Activated T-cell treated with anti-CD3 and anti-CD28 coated beads, Interleukin-2, amount 50 U/mL, for 72 hours (primary cell): ENCODE results near the gene ZSWIM6. TPM values are rescaled to one million over a fixed set of nuclear protein-coding genes. Genes with fewer than 3 reads are reported as not detected.
A peak's percentile ranks its signal among the peaks of the same experiment; 100 is the strongest.

Source experiments
- ATAC-seq, 2 donors: fragments of 150-1000 bp; cut with Tn5 transposase; replicated peaks in 1 of 2; 2 replicates each; pipeline ENCODE4 v1.10.0; 2021; ENCODE audit warnings: moderate library complexity in 2 of 2, mild to moderate bottlenecking in 1 of 2
- DNase-seq, 2 donors: peaks; one replicate each; pipeline ENCODE4 v3.0.0; 2021 to 2022; ENCODE audit warnings: mixed read lengths in 1 of 2
- H3K27ac Mint-ChIP-seq: one replicate; pipeline ENCODE4 v1.8.0; 2022; ENCODE audit warnings: mild to moderate bottlenecking, moderate library complexity, mixed read lengths
- H3K27me3 Mint-ChIP-seq: one replicate; pipeline ENCODE4 v1.8.0; 2022; ENCODE audit warnings: low read depth, mixed read lengths
- H3K36me3 Mint-ChIP-seq, 2 donors: one replicate each; pipeline ENCODE4 v1.8.0; 2022; ENCODE audit warnings: mixed read lengths in 2 of 2, mild to moderate bottlenecking in 1 of 2; ENCODE audit not compliant: insufficient read depth in 2 of 2
- H3K4me1 Mint-ChIP-seq: one replicate; pipeline ENCODE4 v1.8.0; 2022; ENCODE audit warnings: low read depth, mixed read lengths
- H3K4me3 Mint-ChIP-seq, 2 donors: one replicate each; pipeline ENCODE4 v1.8.0; 2022; ENCODE audit warnings: mild to moderate bottlenecking in 2 of 2, mixed read lengths in 2 of 2, moderate library complexity in 2 of 2
- H3K9me3 Mint-ChIP-seq, 2 donors: one replicate each; pipeline ENCODE4 v1.8.0; 2022; ENCODE audit warnings: mixed read lengths in 2 of 2
- total RNA-seq, 2 donors: library from RNA; stranded (reverse); gene quantifications; one replicate each; pipeline ENCODE4 v1.2.3, GENCODE V29; 2022

ZSWIM6 gene
- total RNA-seq, 2 donors from 2014 or later, result 6.9 to 8.6 TPM

DNA sequence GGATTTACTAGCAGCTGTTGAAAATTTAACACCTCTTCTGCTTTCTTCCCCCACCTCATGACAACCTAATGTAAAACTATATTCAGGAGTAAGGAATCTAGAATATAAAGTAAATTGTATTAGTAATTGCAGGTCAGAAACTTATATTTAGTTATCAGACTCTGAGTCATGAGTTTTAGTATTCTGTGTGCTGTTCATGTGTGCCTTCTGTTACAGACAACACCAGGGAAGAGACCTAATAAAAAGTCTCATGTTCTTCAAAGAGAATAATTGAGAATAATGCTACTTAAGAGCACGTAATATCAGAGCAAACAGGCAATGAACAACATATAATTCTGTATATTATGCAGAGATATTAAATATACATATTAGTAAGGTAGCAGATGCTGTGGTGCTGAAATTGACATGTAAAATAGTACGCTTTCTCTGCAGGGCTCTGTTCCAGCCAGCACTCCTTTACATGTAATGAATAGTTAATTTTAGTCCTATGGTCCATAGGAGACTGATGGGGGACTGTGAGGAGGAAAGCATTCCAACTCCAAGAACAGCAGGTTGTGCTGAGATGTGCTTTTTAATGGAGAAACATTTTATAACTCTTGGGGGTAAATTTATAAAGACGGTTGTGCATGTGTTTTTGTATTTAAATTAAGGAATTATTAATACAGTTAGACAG, 106.4 kb downstream of the ZSWIM6 start:
- H3K27me3 Mint-ChIP-seq, result no peaks in the 10 kb centered on the region
- no peak overlapping the region for H3K27ac Mint-ChIP-seq
- no peak for DNase-seq
- H3K4me1 Mint-ChIP-seq, result no peaks in the 10 kb centered on the region
- H3K4me3 Mint-ChIP-seq, result no peak overlapping the region
- H3K36me3 Mint-ChIP-seq, result peaks cover 12 to 17% of the 10 kb centered on the region in 2 donors
- ATAC-seq, result no peak
- peaks cover 16 to 18% of the 10 kb centered on the region in 2 donors for H3K9me3 Mint-ChIP-seq

DNA sequence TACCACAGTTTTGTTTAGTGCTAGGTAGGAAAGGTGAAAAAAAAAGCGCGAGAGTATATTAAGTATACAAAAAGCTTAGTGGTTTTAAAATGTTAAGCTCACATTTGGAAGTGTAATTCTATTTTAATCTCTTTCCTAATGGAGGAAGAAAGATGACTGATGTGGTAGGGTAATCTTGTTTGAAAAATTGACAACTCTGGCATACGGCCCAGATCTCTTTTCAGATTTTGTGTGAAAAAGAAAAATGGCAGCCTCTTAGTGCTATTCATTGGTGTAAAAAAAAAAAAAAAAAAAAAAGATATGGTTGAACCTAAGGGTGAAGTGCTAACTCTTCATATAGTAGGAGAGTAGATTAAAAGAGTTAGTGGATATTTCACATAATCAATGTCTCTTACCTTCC, 108.0 kb downstream of the ZSWIM6 start:
- H3K4me1 Mint-ChIP-seq, result no peaks in the 10 kb centered on the region
- DNase-seq, result no peak
- H3K27me3 Mint-ChIP-seq, result no peaks in the 10 kb centered on the region
- no peak overlapping the region for H3K4me3 Mint-ChIP-seq
- no peak for ATAC-seq
- H3K9me3 Mint-ChIP-seq, result peaks cover 16 to 18% of the 10 kb centered on the region in 2 donors
- H3K27ac Mint-ChIP-seq, result peak overlapping the region; percentile 13
- H3K36me3 Mint-ChIP-seq, result peaks cover 12 to 17% of the 10 kb centered on the region in 2 donors

GRCh38 chr5:61440596-61440995, 108.5 kb downstream of the ZSWIM6 start:
- Mint-ChIP-seq H3K27ac (no peak overlapping the region), H3K27me3 (no peaks in the 10 kb centered on the region), H3K4me1 (no peaks in the 10 kb centered on the region), H3K9me3 (peaks cover 16 to 18% of the 10 kb centered on the region in 2 donors), H3K4me3 (no peak overlapping the region), H3K36me3 (peaks cover 12 to 17% of the 10 kb centered on the region in 2 donors)
- ATAC-seq (no peak), DNase-seq (no peak)

- DNase-seq (no peak), ATAC-seq (no peak)
- Mint-ChIP-seq H3K4me3 (no peak overlapping the region), H3K27me3 (no peaks in the 10 kb centered on the region), H3K27ac (no peak overlapping the region), H3K36me3 (peaks cover 17 to 20% of the 10 kb centered on the region in 2 donors), H3K4me1 (no peaks in the 10 kb centered on the region), H3K9me3 (peaks cover 16 to 19% of the 10 kb centered on the region in 2 donors)
Observed at GRCh38 chr5:61441742-61442141, 109.7 kb downstream of the ZSWIM6 start.

- ATAC-seq, result no peak
- H3K27ac Mint-ChIP-seq, result no peak overlapping the region
- peaks cover 8 to 15% of the 10 kb centered on the region in 2 donors for H3K36me3 Mint-ChIP-seq
Observed at GRCh38 chr5:61447780-61448495, 115.9 kb downstream of the ZSWIM6 start.

GRCh38 chr5:61449804-61450492, 117.9 kb downstream of the ZSWIM6 start:
- peaks cover 7 to 15% of the 10 kb centered on the region in 2 donors for H3K36me3 Mint-ChIP-seq
- H3K4me1 Mint-ChIP-seq, result no peaks in the 10 kb centered on the region
- no peak overlapping the region for H3K27ac Mint-ChIP-seq
- H3K27me3 Mint-ChIP-seq, result no peaks in the 10 kb centered on the region
- peaks cover 8 to 9% of the 10 kb centered on the region in 2 donors for H3K9me3 Mint-ChIP-seq
- DNase-seq, result no peak
- H3K4me3 Mint-ChIP-seq, result no peak overlapping the region
- no peak for ATAC-seq

More at GRCh38 chr5:61447780-61448495, 115.9 kb downstream of the ZSWIM6 start:
- H3K4me1 Mint-ChIP-seq, result no peaks in the 10 kb centered on the region
- H3K4me3 Mint-ChIP-seq, result no peak overlapping the region
- peaks cover 8 to 11% of the 10 kb centered on the region in 2 donors for H3K9me3 Mint-ChIP-seq
- DNase-seq, result no peak
- H3K27me3 Mint-ChIP-seq, result no peaks in the 10 kb centered on the region

GRCh38 chr5:61450493-61451279, 118.6 kb downstream of the ZSWIM6 start:
- H3K4me1 Mint-ChIP-seq, result peaks cover 5% of the 10 kb centered on the region
- no peak overlapping the region for H3K27ac Mint-ChIP-seq
- ATAC-seq, result no peak
- H3K9me3 Mint-ChIP-seq, result peaks cover 8 to 9% of the 10 kb centered on the region in 2 donors
- DNase-seq, result no peak
- no peak overlapping the region for H3K4me3 Mint-ChIP-seq
- H3K27me3 Mint-ChIP-seq, result no peaks in the 10 kb centered on the region
- H3K36me3 Mint-ChIP-seq, result peaks cover 7 to 15% of the 10 kb centered on the region in 2 donors

DNA sequence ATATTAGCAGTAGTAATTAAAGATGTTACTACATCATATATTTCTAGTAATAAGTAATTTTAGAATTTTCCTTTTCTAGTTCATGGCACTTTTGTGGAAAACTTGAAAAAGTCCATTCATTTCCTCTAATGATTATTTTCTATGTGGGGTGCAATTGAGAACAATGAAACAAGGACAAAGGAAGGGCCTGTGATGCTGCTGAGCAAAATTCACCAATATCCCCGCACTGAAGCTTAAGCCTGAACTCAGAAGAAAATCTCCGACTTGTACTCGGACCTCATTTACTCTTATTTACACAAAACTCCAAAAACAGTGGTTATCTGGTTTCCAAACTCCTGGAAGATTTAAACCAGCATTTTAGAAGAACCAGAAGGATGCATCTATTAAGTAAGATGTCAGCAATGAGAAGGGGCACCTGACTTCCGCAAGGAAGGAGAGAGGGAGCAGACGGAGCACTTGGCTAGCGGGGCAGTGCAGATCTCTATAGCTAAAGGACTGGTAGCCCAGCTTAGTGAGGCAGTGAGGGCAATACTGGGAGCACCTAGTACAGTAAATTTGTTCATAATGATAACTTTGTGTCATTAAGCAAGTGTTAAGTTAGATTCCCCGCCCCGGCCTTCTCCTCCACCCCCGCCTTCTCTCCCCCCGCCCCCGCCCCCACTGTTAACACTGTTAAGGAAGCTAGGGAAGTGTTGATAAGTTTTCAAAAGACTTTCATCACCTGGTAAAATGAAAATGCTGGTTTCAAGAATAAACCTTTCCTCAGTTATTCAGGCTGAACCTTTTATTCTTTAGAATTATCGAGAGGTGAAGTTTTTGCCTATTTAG, 123.3 kb downstream of the ZSWIM6 start:
- H3K36me3 Mint-ChIP-seq, result no peaks in the 10 kb centered on the region
- H3K9me3 Mint-ChIP-seq, result no peaks in the 10 kb centered on the region
- ATAC-seq (no peak), DNase-seq (no peak)
- peaks cover 5% of the 10 kb centered on the region for H3K4me1 Mint-ChIP-seq
- no peaks in the 10 kb centered on the region for H3K27me3 Mint-ChIP-seq
- H3K4me3 Mint-ChIP-seq, result no peak overlapping the region
- H3K27ac Mint-ChIP-seq, result no peak overlapping the region

GRCh38 chr5:61460471-61460870, 128.4 kb downstream of the ZSWIM6 start:
- Mint-ChIP-seq H3K4me1 (peaks cover under 1% of the 10 kb centered on the region), H3K36me3 (no peaks in the 10 kb centered on the region), H3K27me3 (no peaks in the 10 kb centered on the region), H3K4me3 (no peak overlapping the region), H3K9me3 (no peaks in the 10 kb centered on the region), H3K27ac (no peak overlapping the region)
- ATAC-seq (no peak), DNase-seq (no peak)

GRCh38 chr5:61461417-61461816, 129.4 kb downstream of the ZSWIM6 start:
- H3K4me1 Mint-ChIP-seq, result no peaks in the 10 kb centered on the region
- no peaks in the 10 kb centered on the region for H3K9me3 Mint-ChIP-seq
- H3K4me3 Mint-ChIP-seq, result no peak overlapping the region
- H3K36me3 Mint-ChIP-seq, result no peaks in the 10 kb centered on the region
- H3K27ac Mint-ChIP-seq, result no peak overlapping the region
- ATAC-seq (no peak), DNase-seq (no peak)
- H3K27me3 Mint-ChIP-seq, result no peaks in the 10 kb centered on the region

DNA sequence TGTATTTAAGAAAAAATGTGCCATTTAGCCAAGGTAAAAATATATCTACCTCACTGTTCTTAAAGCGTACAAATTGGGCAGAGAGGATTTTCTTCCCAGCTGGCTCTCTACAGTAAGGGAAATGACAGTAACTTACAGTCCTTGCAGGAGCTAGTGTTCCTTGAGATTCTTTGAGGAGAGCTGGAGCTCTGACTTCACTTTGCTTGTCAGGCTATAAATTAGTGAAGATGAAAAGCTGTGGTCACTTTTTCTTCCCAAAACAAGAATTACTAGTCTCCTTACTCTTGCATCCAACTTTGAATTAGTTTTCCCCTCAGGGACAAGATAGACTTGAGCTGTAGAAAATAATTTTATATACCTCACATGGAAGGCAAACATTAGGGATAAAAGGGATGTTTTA, 129.9 kb downstream of the ZSWIM6 start:
- no peak overlapping the region for H3K4me3 Mint-ChIP-seq
- H3K36me3 Mint-ChIP-seq, result no peaks in the 10 kb centered on the region
- H3K27me3 Mint-ChIP-seq, result no peaks in the 10 kb centered on the region
- DNase-seq, result no peak
- no peaks in the 10 kb centered on the region for H3K4me1 Mint-ChIP-seq
- ATAC-seq, result no peak
- H3K9me3 Mint-ChIP-seq, result no peaks in the 10 kb centered on the region
- no peak overlapping the region for H3K27ac Mint-ChIP-seq

DNA sequence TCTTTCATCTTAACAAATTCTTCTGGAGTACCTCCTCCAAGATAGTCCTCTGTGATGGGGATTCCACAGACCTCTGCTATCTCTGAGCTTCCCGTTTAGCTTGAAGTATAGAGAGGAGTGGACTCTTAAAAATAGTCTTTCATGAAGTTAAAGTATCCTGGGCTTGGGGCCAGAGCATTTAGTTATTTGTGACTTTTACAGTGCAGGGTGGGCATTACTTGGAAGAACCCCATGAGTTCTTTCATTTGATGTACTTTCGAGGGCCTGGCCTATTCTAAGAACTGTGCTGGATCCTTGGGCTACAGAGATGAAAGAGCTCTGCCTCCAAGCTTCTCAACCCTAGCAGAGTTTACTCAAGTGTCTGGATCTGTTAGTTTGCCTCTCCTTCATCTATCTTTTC, 131.5 kb downstream of the ZSWIM6 start:
- H3K9me3 Mint-ChIP-seq, result no peaks in the 10 kb centered on the region
- ATAC-seq (no peak), DNase-seq (no peak)
- H3K27ac Mint-ChIP-seq, result no peak overlapping the region
- no peaks in the 10 kb centered on the region for H3K27me3 Mint-ChIP-seq
- no peaks in the 10 kb centered on the region for H3K36me3 Mint-ChIP-seq
- H3K4me3 Mint-ChIP-seq, result no peak overlapping the region
- no peaks in the 10 kb centered on the region for H3K4me1 Mint-ChIP-seq
